NB4 (cell line): ENCODE data around the gene SPSB1.

ENCODE experiments used
- DNase-seq: peaks from one replicate; pipeline ENCODE4 v3.0.0; 2010; ENCODE audit warnings: low read depth
- H3K4me3 ChIP-seq: one replicate; pipeline ENCODE4 v1.5.1; 2011; ENCODE audit warnings: mild to moderate bottlenecking, low read depth, low read length, moderate library complexity
- MAX ChIP-seq: IDR thresholded peaks from 2 replicates; pipeline ENCODE4 v1.6.1; 2011; ENCODE audit warnings: low read depth, low read length
- MYC ChIP-seq: IDR thresholded peaks from 2 replicates; pipeline ENCODE4 v1.6.1; 2011; ENCODE audit warnings: low read depth, low read length
- POLR2A ChIP-seq: IDR thresholded peaks from 2 replicates; pipeline ENCODE4 v1.6.1; 2011; ENCODE audit warnings: mild to moderate bottlenecking; ENCODE audit not compliant: insufficient read length; ENCODE audit errors: extremely low read depth
- TF ChIP-seq, protein P1 (sequence below): IDR thresholded peaks from one replicate; pipeline ENCODE4 v1.5.1; 2012; ENCODE audit warnings: low read depth, low read length

The SPSB1 gene

DNA sequence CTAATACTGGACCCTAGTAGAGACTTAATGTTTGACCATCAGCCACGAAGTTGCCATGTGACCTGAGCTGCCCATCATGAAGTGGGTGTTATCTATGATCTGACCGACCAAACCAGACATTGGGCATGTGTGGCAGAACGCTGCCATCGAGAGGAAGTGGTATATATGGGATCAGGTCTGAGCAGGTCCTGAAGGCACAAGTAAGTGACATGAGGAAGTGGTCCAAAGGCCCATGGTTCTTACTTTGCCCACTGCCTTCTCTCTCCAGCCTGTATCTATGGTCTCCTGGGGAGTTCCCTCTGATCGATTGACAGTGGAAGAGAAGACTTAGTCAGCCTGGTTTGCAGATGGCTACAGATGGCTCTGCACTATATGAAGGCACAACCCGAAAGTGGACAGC, 7.9 kb downstream of the SPSB1 start:
- TF ChIP-seq, protein P1, sequence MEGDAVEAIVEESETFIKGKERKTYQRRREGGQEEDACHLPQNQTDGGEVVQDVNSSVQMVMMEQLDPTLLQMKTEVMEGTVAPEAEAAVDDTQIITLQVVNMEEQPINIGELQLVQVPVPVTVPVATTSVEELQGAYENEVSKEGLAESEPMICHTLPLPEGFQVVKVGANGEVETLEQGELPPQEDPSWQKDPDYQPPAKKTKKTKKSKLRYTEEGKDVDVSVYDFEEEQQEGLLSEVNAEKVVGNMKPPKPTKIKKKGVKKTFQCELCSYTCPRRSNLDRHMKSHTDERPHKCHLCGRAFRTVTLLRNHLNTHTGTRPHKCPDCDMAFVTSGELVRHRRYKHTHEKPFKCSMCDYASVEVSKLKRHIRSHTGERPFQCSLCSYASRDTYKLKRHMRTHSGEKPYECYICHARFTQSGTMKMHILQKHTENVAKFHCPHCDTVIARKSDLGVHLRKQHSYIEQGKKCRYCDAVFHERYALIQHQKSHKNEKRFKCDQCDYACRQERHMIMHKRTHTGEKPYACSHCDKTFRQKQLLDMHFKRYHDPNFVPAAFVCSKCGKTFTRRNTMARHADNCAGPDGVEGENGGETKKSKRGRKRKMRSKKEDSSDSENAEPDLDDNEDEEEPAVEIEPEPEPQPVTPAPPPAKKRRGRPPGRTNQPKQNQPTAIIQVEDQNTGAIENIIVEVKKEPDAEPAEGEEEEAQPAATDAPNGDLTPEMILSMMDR = no peak
- TF ChIP-seq MAX (peak; percentile 20; the same call in 1 of the 2 replicates), MYC (no peak)
- no peak overlapping the region for H3K4me3 ChIP-seq
- DNase-seq = no peak

GRCh38 chr1:9302745-9303524, 10.2 kb downstream of the SPSB1 start:
- TF ChIP-seq, protein P1 = no peak
- TF ChIP-seq POLR2A = no peak
- no peak for TF ChIP-seq MAX
- TF ChIP-seq MYC = no peak
- no peak overlapping the region for H3K4me3 ChIP-seq
- peak; percentile 49 for DNase-seq

GRCh38 chr1:9303916-9304315, 11.2 kb downstream of the SPSB1 start:
- no peak for DNase-seq
- TF ChIP-seq MYC (no peak), MAX (no peak)
- no peak overlapping the region for H3K4me3 ChIP-seq

GRCh38 chr1:9305216-9305615, 12.5 kb downstream of the SPSB1 start:
- no peak for DNase-seq
- no peak overlapping the region for H3K4me3 ChIP-seq
- no peak for TF ChIP-seq MYC
- TF ChIP-seq, protein P1 = no peak

DNA sequence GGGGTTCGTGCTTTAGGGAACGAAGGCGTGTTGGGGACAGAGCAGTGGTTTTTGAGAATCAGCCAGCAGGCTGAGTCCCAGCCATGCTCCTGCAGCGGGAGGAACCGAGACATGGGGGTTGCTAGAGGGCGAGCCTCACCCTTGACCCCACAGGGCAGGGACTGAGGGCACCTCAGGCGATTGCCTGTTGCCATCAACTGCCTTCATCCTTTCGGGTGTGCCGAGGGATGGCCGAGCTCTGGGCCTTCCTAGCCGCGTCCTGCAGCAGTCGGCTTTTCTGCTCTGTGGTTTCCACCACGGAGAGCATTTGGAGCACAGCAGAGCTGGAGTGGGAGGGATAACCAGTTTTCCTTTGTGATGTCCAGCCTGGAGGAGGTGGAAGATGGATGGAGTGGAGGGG, 13.3 kb downstream of the SPSB1 start:
- no peak overlapping the region for H3K4me3 ChIP-seq

GRCh38 chr1:9307303-9307702, 14.6 kb downstream of the SPSB1 start:
- TF ChIP-seq POLR2A = no peak
- TF ChIP-seq MYC = no peak
- TF ChIP-seq MAX = no peak
- TF ChIP-seq, protein P1 = no peak
- DNase-seq = no peak
- no peak overlapping the region for H3K4me3 ChIP-seq

More for the DNA sequence above, 13.3 kb downstream of the SPSB1 start:
- TF ChIP-seq POLR2A (no peak), MAX (no peak), MYC (no peak)
- TF ChIP-seq, protein P1 = no peak
- no peak for DNase-seq
